NB4 (cell line): ENCODE results near the gene ERFE.

Experiments
- DNase-seq: peaks from one replicate; pipeline ENCODE4 v3.0.0; 2010; ENCODE audit warnings: low read depth
- H3K4me3 ChIP-seq: one replicate; pipeline ENCODE4 v1.5.1; 2011; ENCODE audit warnings: mild to moderate bottlenecking, low read depth, low read length, moderate library complexity
- CTCF ChIP-seq: IDR thresholded peaks from one replicate; pipeline ENCODE4 v1.5.1; 2012; ENCODE audit warnings: low read depth, low read length
- MAX ChIP-seq: IDR thresholded peaks from 2 replicates; pipeline ENCODE4 v1.6.1; 2011; ENCODE audit warnings: low read depth, low read length
- MYC ChIP-seq: IDR thresholded peaks from 2 replicates; pipeline ENCODE4 v1.6.1; 2011; ENCODE audit warnings: low read depth, low read length
- POLR2A ChIP-seq: IDR thresholded peaks from 2 replicates; pipeline ENCODE4 v1.6.1; 2011; ENCODE audit warnings: mild to moderate bottlenecking; ENCODE audit not compliant: insufficient read length; ENCODE audit errors: extremely low read depth

The ERFE gene

GRCh38 chr2:238117199-238118154 lies 41.3 kb upstream of the ERFE start:
- DNase-seq: no peak
- no peak for TF ChIP-seq MAX
- no peak for TF ChIP-seq MYC
- TF ChIP-seq POLR2A: no peak
- no peak for TF ChIP-seq CTCF
- no peak overlapping the region for H3K4me3 ChIP-seq

- no peak overlapping the region for H3K4me3 ChIP-seq
- no peak for DNase-seq
- no peak for TF ChIP-seq MAX
- TF ChIP-seq MYC: no peak
- TF ChIP-seq CTCF: no peak
- no peak for TF ChIP-seq POLR2A
Observed at GRCh38 chr2:238119756-238120462, 38.9 kb upstream of the ERFE start.

- DNase-seq: peak; percentile 58
- TF ChIP-seq MAX: no peak
- no peak for TF ChIP-seq POLR2A
- no peak for TF ChIP-seq MYC
- no peak for TF ChIP-seq CTCF
Observed at GRCh38 chr2:238120463-238121298, 38.1 kb upstream of the ERFE start.

GRCh38 chr2:238121511-238122286 lies 37.1 kb upstream of the ERFE start:
- no peak for TF ChIP-seq MYC
- no peak for TF ChIP-seq POLR2A
- no peak for TF ChIP-seq MAX
- no peak for TF ChIP-seq CTCF
- no peak for DNase-seq
- H3K4me3 ChIP-seq: no peak overlapping the region

More at GRCh38 chr2:238120463-238121298, 38.1 kb upstream of the ERFE start:
- H3K4me3 ChIP-seq: no peak overlapping the region
